ENCODE measurements around the gene NKAPL.

The NKAPL gene

GRCh38 chr6:28258877-28259777 lies at the start of gene NKAPL:
NKAPL (plus strand) TSS chr6:28259297; CDS start chr6:28259372, 75 bp downstream.
- peak; percentile 88 for DNase-seq

DNA sequence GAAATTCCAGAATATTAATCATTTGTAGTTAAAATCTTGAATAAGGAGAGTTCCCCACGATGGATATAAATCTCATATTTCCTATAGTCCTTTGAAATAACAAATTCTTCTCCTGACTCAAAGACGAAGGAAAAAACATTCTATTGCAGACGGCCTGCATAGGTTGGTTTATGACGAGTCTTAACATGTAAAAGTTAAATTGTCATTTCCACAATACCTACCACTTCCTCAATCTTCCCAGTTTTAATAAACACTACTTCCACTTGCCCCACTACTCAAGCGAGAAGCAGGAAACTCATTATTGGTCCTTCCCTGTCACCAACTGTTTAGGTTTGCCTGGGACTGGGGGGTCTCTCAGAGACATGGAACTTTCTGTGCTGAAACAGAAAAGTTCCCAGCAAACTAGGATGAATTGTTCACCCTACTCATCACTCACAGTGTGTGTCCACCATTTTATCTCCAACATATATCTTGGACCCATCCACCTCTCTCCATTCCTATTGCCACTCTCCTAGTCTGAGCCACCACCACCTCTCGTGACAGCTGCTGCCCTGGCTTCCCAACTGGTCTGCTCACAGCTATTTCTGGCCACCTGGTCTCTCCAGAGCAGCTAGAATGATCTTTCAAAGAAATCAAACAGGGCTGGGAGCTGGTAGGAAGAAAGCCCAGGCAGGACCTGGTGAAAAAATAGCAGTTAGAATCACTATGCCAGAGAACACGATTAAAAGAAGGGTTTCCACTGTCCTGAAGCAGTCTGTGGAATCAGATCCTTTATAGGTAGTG lies 49.2 kb upstream of the NKAPL start:
- no peak for DNase-seq

DNA sequence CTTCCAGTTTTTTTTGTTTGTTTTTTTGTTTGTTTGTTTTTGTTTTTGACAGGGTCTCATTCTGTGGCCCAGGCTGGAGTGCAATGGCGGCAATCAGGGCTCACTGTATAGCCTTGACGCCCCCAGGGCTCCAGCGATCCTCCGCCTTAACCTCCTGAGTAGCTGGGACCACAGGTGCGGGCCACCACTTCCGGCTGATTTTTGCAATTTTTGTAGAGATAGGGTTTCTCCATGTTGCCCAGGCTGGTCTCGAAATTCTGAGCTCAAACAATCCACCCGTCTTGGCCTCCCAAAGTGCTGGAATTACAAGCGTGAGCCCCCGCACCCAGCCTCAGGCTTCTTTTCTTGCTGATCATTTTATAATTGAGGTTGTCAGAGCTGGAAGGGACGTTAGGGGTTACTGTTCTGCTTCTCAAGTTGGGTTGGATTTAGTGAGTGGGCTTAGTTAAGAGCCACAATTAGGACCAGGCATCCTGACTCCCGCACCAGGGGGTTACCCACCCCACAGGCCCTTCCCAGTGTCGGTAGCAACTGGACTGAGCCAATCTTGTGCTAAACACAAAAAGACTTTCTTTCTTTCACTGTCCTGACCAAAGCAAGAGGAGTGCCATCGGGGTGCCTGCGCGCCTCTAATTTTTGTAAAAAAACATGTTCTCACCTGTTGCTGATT lies 47.1 kb upstream of the NKAPL start:
- DNase-seq = no peak

DNA sequence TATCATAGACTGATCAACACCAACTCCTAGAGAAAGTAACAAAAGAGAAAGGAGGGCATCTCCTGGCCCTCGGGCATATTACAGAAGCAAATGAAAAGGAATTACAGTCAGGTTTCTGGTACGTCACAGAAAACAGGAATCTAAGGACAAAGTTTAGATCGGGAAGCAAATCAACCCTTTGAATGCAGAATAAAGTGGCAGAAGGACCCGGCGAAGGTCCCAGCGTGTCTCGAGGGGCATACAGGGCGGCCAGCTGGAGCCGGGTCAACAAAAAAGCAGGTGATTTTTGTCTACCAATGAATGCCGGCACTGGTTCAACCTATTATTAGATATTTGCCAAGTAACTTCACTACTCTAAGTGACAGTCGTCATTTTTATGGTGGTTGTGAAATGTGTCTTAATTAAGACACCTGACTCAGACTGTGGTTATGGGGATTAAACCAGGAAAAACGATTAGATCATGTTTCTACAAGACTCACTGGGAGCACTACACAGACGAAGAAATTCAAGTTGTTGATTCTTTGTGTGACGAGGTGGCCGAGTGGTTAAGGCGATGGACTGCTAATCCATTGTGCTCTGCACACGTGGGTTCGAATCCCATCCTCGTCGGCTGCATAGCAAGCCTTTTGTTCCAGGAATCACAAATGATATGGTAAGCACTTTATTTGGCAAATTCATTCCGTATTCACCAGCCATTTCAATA lies 46.4 kb upstream of the NKAPL start:
- peak; percentile 87 for DNase-seq

GRCh38 chr6:28213213-28213523 lies 45.9 kb upstream of the NKAPL start:
- no peak for DNase-seq

GRCh38 chr6:28215425-28215824 lies 43.7 kb upstream of the NKAPL start:
- DNase-seq = no peak

- no peak for DNase-seq
Observed at GRCh38 chr6:28217890-28218289, 41.2 kb upstream of the NKAPL start.

- peak; percentile 72 for DNase-seq
Observed at GRCh38 chr6:28218312-28219248, 40.5 kb upstream of the NKAPL start.

DNA sequence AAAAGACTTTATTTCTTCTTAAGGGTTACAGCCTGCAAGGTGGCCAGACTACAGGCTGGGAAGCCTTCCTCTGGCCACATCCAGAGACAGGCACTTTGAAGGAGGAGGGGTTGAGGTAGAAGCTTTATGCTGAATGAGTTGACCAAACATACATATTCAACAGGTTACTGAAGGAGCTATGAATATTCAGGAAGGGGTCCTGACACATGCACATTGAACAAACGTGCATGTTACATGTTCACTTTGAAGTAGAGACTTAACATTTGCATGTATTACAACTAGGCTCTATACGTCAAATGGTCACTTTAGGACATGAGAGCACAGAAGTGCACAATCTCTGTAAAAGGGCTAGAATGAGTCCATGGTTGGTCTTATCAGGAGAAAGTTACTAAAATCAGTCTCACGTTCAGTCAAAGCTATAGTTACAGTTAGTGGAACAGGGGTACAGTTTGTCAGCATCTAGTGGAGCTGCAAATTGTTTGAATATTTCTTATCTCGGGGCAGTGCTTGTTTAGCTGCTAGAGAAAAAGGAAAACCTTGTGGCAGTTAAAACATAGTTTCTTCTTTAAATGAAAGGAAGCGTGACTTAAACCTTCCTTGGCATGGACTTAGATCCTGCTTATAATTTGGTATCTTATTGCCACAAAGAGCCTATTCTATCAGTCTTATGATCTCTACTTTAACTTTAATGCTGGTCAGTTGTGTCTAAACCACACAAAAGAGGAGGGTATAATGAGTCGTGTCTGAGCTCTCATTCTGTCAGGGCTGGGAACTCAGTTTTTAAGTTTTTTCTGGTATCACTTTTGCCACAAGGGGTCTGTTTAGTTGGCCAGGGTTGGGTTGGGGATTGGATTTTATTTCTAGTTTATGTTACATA lies 38.6 kb upstream of the NKAPL start:
- DNase-seq = no peak

- DNase-seq = no peak
Observed at GRCh38 chr6:28224131-28225055, 34.7 kb upstream of the NKAPL start.

DNA sequence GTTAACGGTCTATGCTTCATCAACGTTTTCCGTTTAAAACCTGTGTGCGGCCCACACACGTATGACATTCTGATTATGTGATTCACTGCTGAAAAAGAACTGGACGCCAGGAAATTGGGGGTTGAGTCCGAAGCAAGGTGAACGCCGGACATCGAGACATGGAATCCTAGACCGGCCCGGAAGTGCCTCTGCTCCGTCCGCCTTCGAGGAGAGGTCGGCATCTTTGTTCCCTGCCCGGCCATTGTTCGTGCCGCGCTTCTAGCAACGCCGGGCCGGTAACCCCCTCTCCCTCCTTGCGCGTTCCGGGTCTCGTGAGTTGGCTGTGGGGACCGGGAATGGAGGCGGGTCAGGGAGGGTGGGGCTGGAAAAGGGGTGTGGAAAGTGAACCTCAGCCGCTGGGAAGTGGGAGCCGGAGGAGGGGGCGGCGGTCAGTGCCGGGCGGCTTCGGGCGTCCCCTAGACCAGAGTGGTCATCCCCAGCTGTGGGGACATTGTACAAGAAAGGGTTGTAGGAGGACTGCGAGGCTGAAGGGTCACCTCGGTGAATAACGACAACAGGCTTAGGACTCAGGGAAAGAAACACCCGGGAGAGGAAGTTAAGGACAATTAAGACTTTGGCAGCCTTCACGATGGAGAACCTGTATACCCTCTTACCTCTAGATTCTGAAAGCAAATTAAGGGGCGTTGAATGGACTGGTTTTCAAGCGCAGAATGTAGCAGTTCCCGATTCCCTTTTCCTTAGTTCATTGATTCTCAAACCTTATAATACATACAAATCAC lies 33.9 kb upstream of the NKAPL start, which contains the start of gene ZSCAN9:
Gene ZSCAN9, plus strand, starts transcription at position 220 of the 779 bp plus-strand sequence. CDS start 1,810 bp downstream, outside the sequence.
- peak; percentile 82 for DNase-seq

- DNase-seq = no peak
Observed at GRCh38 chr6:28226460-28226859, 32.6 kb upstream of the NKAPL start.

DNA sequence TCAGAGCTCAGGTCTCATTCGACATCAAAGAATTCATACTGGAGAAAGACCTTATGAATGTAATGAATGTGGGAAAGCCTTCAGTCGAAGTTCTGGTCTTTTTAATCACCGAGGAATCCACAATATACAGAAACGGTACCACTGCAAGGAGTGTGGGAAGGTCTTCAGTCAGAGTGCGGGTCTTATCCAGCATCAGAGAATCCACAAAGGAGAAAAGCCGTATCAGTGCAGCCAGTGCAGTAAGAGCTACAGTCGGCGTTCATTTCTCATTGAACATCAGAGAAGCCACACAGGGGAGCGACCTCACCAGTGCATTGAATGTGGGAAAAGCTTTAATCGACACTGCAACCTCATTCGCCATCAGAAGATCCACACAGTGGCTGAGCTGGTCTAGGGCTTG lies 26.3 kb upstream of the NKAPL start:
- DNase-seq = no peak

DNA sequence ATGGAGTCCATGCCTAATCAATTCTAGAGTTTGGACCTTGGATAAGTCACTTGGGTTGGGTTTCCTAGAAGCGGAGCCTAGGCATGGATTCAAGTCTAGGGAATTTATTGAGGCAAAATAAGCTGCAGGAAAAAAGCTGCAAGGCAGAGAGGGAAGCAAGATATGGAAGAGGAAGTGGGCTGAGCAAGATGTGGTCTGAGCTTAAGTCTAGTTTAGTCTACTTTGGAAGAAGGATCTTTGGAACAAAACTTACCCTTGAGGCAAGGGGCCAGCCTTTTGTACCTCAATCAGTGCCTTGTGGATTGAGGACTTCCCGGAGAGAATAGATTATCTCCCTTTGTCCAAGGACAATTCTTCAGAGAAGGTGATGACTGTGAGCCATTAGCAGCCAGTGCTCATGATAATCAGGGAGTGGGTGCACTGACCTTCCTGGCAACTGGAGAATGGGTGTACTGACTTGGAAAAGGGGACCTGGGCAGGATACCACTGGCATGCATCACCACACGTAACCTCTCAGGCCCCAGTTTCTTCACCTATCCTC lies 23.1 kb upstream of the NKAPL start:
- no peak for DNase-seq

DNA sequence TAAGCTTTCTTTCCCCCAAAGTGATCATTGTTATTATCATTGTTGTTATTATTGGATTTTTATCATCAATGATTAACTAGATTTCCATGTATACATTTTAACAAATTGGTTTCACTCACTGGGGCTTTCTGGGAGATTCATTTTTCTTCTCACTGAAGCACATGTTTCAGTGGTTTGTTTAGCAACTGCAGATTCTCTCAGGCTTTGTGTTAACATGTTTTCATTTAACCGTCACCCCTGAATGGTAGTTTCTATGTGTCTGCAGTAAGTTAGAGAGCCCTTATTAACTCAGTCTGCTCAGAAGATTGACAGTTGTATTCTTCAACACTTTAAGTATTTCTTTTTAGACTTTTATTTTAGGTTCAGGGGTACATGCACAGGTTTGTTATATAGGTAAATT lies 19.5 kb upstream of the NKAPL start:
- no peak for DNase-seq

GRCh38 chr6:28240471-28240870 lies 18.6 kb upstream of the NKAPL start:
- no peak for DNase-seq

DNA sequence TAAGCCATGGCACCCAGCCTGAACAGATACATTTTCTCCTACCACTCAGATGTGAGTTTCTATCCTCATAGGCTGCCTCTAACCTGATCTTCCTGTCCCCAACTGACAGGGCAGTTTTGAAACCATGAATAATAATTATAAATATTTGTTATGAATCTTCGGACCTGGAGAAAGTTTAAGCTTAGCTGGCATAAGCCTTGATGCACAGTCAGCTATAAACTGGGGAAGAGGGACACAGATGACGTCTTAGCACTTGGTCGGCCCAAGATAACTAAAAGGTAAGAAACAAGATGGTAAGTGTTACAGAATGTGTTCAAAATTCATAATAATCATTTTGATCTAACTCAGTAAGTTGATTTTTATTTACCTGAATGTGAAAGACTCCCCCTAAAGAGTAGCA lies 15.2 kb upstream of the NKAPL start:
- DNase-seq = no peak

DNA sequence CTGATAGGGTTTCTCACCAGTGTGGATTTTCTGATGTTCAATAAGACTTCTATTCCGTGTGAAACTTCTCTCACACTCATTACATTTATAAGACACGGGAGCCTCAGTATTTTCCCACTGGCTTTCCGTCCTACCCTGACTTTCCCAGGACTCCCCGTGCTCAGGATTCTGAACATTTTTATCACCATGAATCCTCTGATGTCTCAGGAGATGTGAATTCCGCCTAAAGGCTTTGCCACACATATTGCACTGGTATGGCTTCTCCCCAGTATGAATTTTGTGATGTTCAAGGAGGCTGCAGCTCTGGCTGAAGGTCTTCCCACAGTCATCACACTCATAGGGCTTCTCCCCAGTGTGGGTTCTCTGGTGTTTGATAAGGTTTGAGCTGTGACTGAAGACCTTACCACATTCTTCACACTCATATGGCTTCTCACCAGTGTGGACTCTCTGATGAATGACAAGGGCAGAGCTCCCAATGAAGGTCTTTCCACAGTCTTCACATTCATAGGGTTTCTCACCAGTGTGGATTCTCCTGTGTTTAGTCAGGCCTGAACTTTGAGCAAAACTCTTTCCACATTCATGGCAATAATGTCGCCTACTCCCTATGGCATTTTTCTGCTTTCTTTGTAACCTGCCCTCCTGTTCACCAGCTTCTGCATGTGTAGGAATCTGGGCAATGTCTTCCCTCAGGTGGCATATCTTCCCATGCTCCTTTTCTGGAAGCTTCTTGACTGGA lies 13.7 kb upstream of the NKAPL start:
- DNase-seq = no peak

Measured in activated CD8-positive, alpha-beta memory T cell treated with anti-CD3 and anti-CD28 coated beads for 24 hours (primary cell).